Osteocyte (in vitro differentiated cells): ENCODE results near the gene KLF11. TPM values are rescaled to one million over a fixed set of nuclear protein-coding genes. Genes with fewer than 3 reads are reported as not detected.

Experiments
- DNase-seq: peaks from one replicate; pipeline ENCODE4 v3.0.0; 2021; ENCODE audit warnings: mixed read lengths; ENCODE audit not compliant: unreplicated experiment; ENCODE audit errors: extremely low spot score
- H3K27ac Mint-ChIP-seq: one replicate; pipeline ENCODE4 v1.8.0; 2021; ENCODE audit warnings: mild to moderate bottlenecking, mixed read lengths; ENCODE audit not compliant: unreplicated experiment
- H3K27me3 Mint-ChIP-seq: one replicate; pipeline ENCODE4 v1.8.0; 2021; ENCODE audit warnings: mixed read lengths; ENCODE audit not compliant: unreplicated experiment
- H3K36me3 Mint-ChIP-seq: one replicate; pipeline ENCODE4 v1.8.0; 2021; ENCODE audit warnings: mixed read lengths; ENCODE audit not compliant: unreplicated experiment
- H3K4me1 Mint-ChIP-seq: one replicate; pipeline ENCODE4 v1.8.0; 2021; ENCODE audit warnings: mixed read lengths; ENCODE audit not compliant: unreplicated experiment
- H3K4me3 Mint-ChIP-seq: one replicate; pipeline ENCODE4 v1.8.0; 2021; ENCODE audit warnings: mild to moderate bottlenecking, moderate library complexity, mixed read lengths; ENCODE audit not compliant: unreplicated experiment
- H3K9me3 Mint-ChIP-seq: one replicate; pipeline ENCODE4 v1.8.0; 2021; ENCODE audit warnings: mixed read lengths; ENCODE audit not compliant: unreplicated experiment
- CTCF ChIP-seq: fragments of 200-600 bp; sonication (generic); IDR thresholded peaks from 2 replicates; pipeline ENCODE4 v1.5.0; 2021; ENCODE audit warnings: antibody characterized with exemption, mild to moderate bottlenecking, moderate library complexity
- total RNA-seq: library from RNA; stranded (reverse); gene quantifications from 2 replicates; pipeline ENCODE4 v1.2.1, GENCODE V29; 2021

Gene KLF11
- total RNA-seq, 1 donor from 2014 or later: 17.4 TPM

- peaks cover 30% of the 10 kb centered on the region for H3K4me1 Mint-ChIP-seq
- H3K27me3 Mint-ChIP-seq: peaks cover 24% of the 10 kb centered on the region
- DNase-seq: no peak
- no peak overlapping the region for H3K4me3 Mint-ChIP-seq
- H3K36me3 Mint-ChIP-seq: peaks cover 5% of the 10 kb centered on the region
- no peak overlapping the region for H3K27ac Mint-ChIP-seq
- H3K9me3 Mint-ChIP-seq: no peaks in the 10 kb centered on the region
- TF ChIP-seq CTCF: no peak
Observed at GRCh38 chr2:10076511-10076910, 33.2 kb downstream of the KLF11 start.

- Mint-ChIP-seq H3K9me3 (no peaks in the 10 kb centered on the region), H3K4me1 (peaks cover 30% of the 10 kb centered on the region), H3K27ac (no peak overlapping the region), H3K36me3 (peaks cover 5% of the 10 kb centered on the region), H3K4me3 (no peak overlapping the region), H3K27me3 (peaks cover 27% of the 10 kb centered on the region)
- no peak for DNase-seq
- no peak for TF ChIP-seq CTCF
Observed at GRCh38 chr2:10076988-10077527, 33.7 kb downstream of the KLF11 start.

- Mint-ChIP-seq H3K36me3 (peaks cover 5% of the 10 kb centered on the region), H3K9me3 (no peaks in the 10 kb centered on the region), H3K4me1 (peaks cover 29% of the 10 kb centered on the region), H3K27me3 (peaks cover 28% of the 10 kb centered on the region), H3K27ac (no peak overlapping the region), H3K4me3 (no peak overlapping the region)
- no peak for TF ChIP-seq CTCF
- DNase-seq: no peak
Observed at GRCh38 chr2:10078001-10078400, 34.7 kb downstream of the KLF11 start.

GRCh38 chr2:10078704-10079265 is 35.4 kb downstream of the KLF11 start:
- Mint-ChIP-seq H3K4me3 (peak overlapping the region; percentile 80), H3K36me3 (peaks cover 5% of the 10 kb centered on the region), H3K27me3 (peaks cover 35% of the 10 kb centered on the region), H3K27ac (peak overlapping the region; percentile 93), H3K4me1 (peaks cover 30% of the 10 kb centered on the region), H3K9me3 (no peaks in the 10 kb centered on the region)
- no peak for DNase-seq
- TF ChIP-seq CTCF: no peak

GRCh38 chr2:10079266-10079869 is 36.0 kb downstream of the KLF11 start:
- Mint-ChIP-seq H3K4me1 (peaks cover 27% of the 10 kb centered on the region), H3K4me3 (peak overlapping the region; percentile 80), H3K27ac (peak overlapping the region; percentile 93), H3K9me3 (no peaks in the 10 kb centered on the region), H3K27me3 (peaks cover 40% of the 10 kb centered on the region), H3K36me3 (peaks cover 5% of the 10 kb centered on the region)
- no peak for TF ChIP-seq CTCF
- no peak for DNase-seq
